Stimulated activated CD8-positive, alpha-beta memory T cell treated with anti-CD3 and anti-CD28 coated beads, Interleukin-2, amount 100 ng/mL, for 1 hour (primary cell): ENCODE measurements around the gene C11orf21.
"Not testable (repeated sequence)": the region's sequence is repeated elsewhere in the genome, so short reads cannot be mapped to it uniquely, and the experiment has no call there.

ENCODE experiments used
- DNase-seq, 2 donors: peaks; one replicate each; pipeline ENCODE4 v3.0.0-alpha.2; 2020; ENCODE audit warnings: low read depth in 2 of 2

The C11orf21 gene

DNA sequence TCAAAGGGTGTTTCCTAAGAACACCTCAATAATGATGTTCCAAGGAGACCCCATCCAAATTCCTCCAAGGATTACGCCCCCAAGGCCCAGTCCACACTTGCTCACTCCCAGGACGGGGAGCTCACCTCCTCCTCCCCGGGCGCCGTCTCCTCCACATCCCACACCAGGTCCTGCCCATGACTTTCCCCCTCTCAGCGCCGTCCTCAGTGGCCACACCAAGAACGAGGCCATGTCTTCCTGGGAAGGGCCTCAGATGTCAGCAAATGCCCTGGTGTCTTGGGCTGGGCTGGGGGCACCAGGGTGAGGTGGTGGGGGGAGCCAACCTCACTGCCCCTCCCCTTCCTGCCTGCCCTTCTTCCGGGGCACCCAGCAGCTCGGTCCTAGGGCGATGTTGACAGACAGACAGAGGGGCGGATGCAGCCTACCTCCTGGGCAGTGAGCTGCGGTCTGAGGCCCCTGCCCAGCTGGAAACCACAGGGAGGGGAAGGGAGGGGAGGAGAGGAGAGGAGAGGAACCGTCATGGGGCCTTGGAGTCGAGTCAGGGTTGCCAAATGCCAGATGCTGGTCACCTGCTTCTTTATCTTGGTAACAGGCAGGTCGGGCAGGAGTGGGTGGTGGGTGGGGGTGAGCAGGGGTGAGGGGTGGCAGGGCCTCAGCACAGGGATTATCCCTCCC is at the start of gene C11orf21, which contains the start of gene TSPAN32:
Gene C11orf21, minus strand, starts transcription at position 288 of the 675 bp plus-strand sequence. Its CDS starts 110 bp downstream, at position 178.
Gene TSPAN32, plus strand, starts transcription at position 383 of the 675 bp plus-strand sequence. Its CDS starts 137 bp downstream, at position 520.
- DNase-seq, result no peak

DNA sequence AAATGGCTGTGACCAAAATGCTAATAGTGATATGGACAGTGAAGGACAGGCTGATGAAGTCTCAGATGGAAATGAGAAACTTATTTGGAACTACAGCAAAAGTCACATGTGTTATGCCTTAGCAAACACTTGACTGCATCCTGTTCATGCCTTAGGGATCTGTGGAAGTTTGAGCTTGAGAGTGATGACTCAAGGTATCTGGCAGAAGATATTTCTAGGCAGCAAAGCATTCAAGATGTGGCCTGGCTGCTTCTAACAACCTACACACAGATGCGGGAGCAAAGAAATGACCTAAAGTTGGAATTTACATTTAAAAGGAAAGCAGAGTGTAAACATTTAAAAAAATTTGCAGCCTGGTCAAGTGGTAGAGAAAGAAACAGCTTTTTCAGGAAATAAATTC is 47.3 kb upstream of the C11orf21 start:
- no peak for DNase-seq

DNA sequence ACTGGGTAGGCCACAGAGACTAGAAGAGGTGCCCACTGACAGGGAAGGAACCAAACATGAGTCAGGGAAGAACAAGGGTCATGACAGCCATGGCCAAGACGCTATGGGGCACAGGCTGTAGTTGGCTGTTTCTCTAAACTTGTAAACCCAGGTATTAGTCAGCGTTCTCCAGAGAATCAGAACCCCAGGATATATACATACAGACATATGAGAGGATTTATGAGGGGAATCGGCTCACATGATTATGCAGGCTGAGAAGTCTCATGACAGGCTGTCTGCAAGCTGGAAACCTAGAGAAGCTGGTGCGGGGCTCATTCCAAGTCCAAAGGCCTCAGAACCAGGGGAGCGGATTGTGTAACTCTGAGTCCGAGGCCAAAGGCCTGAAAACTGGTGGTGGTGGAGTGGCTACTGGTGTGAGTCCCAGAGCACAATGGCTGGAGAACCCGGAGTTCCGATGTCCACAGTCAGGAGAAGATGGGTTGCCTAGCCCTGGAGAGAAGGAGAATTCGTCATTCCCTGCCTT is 45.7 kb upstream of the C11orf21 start:
- DNase-seq, result no peak

DNA sequence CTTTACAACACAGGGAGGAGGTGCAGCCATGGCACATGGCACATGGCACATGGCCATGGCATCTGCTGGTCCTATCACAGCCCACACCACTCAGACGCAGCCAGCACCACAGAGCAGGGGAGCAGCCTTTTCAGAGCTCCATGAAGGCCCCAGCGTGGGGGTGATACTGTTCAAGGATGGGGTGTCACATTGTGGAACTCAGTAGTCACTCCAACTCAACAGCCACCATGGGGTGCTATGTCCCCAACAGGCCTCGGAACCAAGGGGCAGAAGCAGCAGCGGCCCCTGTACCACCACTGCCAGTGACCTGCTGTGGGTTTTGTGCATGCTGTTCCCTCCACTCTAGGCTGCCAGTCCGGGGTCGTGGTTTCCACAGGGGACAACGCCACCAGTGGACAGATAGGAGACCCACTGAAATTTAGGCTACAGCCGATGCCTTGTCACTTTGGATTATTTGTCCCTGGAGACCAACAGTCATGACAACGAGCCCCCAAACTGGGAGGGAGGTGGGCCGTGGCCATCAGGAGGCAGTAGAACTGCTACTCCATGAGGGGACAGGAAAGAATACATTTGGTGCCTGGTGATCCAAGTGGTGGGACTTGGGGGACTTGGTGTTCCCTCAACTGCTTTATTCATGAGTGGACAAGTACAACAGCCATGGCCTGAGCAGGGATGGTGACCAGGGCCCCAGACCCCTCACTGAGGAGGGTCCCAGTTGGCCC is 45.0 kb upstream of the C11orf21 start:
- no peak for DNase-seq

DNA sequence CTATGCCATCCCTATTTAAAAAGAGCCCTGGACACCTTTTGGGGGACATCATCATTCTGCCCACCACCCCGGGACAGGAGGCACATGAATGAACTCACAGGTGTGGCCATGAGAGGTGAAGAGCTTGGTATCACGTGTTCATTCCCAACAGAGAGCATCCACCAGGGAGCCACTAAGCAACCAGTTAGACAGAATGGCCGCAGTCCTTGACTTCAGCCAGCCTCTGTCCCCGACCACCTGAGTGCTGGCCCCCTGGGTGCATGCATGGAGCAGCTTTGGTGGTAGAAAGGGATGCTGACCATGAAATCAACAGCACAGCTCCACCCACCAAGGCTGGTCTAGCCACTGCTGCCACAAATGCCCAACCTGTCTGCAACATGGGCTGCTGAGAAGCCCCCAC is 44.3 kb upstream of the C11orf21 start:
- DNase-seq, result no peak

DNA sequence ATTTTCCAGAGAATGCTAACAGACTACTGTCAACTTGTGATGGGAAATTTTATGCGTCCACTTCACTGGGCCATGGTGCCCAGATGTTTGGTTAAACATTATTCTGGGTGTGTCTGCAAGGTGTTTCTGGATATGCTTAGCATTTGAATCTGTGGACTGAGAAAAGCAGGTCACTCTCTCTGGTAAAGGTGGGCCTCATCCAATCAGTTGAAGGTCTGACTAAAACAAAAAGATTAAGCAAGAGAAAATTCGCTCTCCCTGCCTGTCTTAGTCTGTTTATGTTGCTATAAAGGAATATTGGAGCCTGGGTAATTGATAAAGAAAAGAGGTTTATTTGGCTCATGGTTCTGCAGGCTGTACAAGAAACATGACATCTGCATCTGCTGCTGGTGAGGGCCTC is 43.3 kb upstream of the C11orf21 start:
- no peak for DNase-seq

DNA sequence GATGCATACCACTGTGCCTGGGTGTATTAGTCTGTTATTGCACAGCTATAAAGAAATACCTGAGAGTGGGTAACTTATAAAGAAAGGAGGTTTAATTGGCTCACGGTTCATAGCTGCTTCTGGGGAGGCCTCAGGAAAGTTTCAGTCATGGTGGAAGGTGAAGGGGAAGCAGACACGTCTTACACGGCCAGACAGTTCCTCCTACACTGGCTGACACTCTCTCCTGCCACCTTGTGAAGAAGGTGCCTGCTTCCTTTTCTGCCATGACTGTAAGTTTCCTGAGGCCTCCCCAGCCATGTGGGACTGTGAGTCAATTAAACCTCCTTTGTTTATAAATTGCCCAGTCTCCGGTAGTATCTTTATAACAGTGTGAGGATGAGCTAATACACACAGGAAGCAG is 41.8 kb upstream of the C11orf21 start:
- no peak for DNase-seq

DNA sequence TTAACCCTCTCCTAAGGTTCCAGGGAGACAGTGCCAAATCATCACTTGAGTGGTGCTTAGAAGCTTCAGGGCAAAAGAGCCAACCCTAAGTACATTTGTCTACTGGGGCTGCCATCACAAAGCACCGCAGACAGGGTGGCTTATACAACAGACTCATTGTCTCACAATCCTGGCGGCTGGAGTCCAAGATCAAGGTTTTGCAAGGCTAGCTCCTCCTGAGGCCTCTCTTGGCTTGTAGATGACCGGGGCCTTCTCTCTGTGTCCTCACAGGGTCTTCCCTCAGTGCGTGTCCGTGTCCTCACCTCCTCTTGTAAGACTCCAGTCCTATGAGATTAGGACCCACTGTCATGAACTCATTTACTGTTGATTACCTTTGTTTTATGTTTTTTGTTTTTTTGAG is 41.3 kb upstream of the C11orf21 start:
- no peak for DNase-seq

DNA sequence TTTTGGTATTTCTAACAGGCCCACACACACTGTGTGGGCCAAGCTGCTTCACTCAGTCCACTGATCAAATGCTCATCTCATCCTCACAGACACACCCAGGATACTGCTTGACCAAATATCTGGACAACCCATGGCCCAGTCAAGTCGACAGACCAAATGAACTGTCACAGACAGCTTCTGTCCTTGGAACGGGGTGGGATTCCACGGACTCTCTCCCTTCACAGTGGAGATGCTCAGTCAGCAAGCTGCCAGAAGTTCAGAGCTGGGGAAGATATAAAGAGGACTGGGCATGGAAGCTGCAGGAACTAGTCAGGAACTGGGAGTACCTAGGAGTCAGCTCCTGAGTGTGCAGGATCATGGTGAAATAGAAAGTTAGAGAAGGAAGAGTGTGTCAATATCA is 40.8 kb upstream of the C11orf21 start:
- DNase-seq, result no peak

DNA sequence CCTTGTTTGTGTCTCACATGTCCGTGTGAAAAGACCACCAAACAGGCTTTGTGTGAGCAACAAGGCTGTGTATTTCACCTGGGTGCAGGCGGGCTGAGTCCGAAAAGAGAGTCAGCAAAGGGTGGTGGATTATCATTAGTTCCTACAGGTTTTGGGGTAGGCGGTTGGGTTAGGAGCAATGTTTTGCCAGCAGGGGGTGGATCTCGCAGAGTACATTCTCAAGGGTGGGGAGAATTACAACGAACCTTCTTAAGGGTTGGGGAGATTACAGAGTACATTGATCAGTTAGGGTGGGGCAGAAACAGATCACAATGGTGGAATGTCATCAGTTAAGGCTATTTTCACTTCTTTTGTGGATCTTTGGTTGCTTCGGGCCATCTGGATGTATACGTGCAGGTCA is 37.0 kb upstream of the C11orf21 start:
- not testable (repeated sequence) for DNase-seq

DNA sequence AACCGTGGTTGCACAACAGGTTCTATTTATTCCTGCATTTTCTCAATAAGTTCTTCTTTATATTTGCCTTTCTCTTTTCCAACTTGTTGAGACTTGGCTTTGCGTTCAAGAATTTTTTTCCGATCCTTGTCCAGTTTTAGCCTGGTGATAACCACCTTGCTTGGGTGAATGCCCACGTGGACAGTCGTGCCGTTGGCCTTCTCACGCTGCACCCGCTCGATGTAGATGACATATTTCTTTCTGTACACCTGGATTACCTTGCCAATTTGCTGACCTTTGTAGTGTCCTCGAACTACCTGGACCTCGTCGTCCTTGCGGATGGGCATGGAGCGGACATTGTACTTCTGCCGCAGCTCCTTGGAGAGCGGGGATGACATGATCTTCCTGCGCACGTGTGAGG is 33.6 kb upstream of the C11orf21 start:
- DNase-seq, result not testable (repeated sequence)

DNA sequence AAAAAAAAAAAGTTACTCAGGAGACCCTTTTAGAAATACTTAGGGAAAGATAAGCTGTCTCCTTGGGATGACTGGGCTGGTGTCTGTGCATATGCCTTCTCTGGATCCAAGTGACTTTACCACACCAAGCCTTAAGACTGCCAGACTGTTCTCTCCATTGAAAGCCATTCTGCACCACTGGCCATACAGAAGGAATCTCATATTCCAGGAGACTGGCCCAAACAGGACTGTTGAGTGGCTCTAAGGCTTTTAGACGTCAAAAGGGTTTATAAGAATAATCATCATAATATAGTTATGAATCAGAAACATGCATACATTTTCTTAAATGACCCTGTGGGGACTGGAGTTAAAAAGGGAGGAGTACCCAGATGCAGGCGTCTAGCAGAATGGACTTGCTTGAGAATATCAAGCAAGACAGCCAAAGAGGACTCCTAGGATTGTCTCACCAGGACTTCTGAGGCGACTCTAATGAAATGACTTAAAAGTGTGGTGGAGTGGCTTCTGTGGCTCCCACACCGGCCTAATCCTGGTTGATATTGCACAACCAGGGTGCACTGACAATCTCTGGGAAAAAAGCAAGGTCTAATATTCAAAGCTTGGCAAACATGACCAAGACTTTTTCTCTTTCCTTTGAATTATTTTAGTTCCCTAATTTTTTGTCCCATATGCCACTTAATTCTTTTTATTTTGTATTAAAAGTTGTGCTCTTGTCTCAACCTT is 31.9 kb upstream of the C11orf21 start:
- DNase-seq, result not testable (repeated sequence)

DNA sequence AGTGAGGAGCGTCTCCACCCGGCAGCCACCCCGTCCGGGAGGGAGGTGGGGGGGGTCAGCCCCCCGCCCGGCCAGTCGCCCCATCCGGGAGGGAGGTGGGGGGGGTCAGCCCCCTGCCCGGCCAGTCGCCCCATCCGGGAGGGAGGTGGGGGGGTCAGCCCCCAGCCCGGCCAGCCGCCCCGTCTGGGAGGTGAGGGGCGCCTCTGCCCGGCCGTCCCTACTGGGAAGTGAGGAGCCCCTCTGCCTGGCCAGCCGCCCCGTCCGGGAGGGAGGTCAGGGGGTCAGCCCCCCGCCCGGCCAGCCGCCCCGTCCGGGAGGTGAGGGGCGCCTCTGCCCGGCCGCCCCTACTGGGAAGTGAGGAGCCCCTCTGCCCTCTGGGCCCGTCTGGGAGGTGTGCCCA is 30.9 kb upstream of the C11orf21 start:
- DNase-seq, result not testable (repeated sequence)

DNA sequence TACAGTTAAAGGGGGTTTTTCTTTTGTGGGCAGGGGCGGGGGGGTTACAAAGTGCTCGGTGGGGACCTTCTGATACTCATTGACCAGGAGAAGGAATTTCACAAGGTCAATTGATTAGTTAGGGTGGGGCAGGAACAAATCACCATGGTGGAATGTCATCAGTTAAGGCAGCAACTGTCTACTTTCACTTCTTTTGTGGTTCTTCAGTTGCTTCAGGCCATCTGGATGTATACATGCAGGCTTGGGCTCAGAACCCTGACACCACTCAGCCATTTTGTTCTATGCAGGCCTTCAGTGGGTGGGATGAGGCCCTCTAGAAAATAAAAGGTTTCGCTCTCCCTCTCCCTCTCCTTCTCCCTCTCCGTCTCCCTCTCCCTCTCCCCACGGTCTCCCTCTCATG is 29.7 kb upstream of the C11orf21 start:
- DNase-seq, result no peak

DNA sequence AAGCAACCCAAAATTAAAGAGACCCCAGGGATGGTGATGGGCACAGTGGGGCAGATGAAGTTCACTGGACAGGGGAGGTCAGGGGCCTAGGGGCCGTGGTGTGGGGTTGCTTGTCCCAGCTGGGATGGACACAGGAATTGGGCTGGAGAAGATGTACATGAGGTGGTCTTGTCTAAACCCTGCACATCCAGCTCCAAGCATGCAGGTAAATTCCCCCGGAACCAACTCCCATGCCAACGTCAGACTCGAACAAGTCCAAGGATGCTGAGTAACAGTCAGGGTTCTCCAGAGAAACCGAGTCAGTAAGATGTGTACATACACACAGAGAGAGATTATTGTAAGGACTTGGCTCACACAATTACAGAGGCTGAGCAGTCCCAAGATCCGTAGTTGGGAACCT is 29.0 kb upstream of the C11orf21 start:
- DNase-seq, result no peak

DNA sequence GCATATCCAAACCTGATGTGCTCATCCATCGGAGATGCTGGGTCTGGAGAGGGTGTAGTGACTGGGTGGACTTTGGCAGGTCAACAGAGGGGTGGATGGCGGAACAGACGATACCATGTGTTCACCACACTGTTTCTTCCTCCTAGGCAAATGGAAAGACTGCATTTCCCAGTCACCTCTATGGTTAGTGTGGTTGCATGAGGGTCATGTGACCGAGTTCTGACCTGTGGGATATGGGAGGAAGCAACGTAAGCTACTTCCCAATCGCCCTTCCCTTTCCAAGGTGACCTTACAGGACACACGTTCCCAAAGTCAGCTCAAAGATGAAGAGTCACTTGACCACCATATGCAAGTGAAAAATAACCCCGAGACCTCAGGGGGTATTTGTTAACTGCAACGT is 27.8 kb upstream of the C11orf21 start:
- DNase-seq, result no peak

DNA sequence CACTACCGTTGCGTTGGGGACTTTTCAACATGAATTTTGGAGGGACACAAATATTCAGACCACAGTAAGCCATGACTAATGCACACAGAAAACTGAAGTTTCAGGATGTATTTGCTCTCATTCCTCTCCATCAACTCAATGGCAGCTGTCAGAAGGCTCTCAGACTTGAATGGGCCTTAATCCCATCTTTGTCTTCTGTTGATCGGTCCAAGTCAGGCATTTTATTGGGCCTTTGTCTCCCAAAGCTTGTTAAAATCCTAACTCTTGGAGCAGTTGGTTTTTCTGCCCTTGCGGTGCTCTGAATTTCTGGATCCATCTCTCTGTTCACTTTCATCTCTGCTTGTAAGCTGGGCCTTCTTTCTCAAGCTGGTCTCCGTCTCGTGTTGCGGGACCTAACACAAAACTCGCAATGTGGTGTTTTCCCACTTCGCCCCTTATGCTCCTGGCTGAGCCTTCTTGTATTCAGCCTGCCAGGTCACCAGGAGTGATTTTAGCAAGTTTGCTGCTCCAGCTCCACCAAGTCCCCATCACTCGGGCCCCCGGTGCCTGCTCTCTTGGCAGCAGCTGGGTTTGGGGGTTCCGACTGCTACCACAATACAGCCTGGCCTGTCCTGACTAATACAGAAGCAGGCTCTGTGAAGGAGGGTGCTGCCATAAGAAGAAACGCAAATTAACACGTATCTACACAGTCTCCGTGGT is 27.1 kb upstream of the C11orf21 start:
- no peak for DNase-seq

DNA sequence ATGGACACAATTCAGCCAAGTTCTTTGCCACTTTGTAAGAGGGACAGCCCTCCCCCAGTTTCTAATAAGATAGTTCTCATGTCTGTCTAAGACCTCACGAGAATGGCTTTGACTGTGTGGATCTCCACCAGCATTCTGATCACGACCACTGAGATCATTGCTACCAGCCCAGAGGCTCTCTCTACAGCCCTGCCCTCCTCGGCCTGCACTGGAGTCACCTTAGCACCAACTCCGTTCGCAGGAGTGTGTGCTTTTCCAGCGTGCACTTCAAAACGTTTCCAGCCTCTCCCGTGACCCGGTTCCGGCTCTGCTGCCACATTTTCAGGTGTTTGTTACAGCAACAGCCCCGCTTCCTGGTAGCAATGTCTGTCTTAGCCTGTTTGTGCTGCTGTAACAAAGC is 26.3 kb upstream of the C11orf21 start:
- DNase-seq, result no peak

DNA sequence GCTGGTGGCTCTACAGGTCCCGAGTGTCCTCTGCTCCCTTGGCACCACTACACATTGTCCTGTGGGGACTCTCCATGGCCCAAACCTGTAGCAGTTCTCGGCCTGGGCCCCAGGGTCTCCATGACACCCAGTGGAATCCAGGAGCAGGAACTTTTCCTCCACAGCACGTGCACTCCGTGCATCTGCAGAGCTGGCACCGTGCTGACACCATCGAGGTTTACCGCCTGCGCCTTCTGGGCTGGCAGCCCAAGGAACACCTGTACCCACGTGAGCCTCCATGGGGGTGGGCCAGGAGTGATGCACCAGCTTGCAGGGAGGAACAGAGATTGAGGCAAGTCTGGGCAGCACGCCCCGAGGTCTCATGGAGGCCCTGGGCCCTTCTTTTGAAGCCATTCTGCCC is 25.3 kb upstream of the C11orf21 start:
- DNase-seq, result no peak

DNA sequence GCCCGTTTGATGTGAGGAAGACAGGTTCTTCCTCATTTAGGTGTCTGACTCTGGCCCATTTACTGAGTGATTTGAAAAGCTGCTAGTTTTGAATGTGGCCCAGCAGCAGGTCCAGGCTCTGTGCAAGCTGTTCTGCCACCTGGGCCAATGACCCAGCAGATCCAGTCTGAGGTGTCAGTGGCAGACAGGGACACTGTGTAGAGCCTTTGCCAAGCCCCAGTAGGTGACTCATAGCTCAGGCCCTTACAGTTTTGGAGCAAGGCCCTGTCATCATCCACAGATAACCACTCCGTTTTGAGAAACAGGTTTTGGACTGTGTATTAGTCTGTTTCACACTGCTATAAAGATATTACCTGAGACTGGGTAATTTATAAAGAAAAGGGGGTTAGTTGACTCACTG is 24.0 kb upstream of the C11orf21 start:
- no peak for DNase-seq

DNA sequence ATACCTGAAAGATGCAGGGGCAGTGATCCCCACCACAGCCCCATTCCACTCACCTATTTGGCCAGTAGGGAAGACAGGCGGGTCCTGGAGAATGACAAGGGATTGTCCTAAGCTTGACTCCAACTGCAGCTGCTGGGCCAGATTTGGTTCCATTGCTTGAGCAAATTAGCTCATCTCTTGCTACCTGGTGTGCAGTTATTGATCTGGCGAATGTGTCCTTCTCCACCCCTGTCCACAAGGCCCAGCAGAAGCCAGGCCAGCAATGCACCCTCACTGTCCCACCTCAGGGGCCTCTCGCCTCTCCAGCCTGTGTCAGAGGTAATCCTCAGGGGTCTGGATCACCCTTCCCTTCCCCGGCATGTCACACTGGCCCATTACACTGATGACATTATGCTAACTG is 23.4 kb upstream of the C11orf21 start:
- DNase-seq, result no peak

DNA sequence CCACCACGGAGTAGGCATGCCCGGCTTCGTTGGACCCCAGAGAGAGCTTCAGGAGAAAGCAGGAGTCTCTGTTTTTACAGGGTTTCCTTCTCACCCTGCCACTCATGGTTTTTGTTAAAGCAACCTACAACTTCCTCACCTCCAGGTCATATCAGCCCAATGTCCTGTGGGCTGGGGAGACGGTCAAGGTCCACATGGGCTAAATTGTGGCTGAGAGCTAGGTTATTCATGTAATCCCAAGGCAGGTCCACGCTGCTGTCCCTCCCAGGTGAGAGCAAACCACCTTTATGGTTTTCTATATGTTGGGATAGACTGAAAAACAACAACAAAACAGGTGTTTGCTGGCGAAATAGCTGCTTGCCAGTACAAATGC is 19.6 kb upstream of the C11orf21 start:
- no peak for DNase-seq
